H1 (cell line): Measurements from ENCODE around the gene CAMTA1. TPM values are rescaled to one million over a fixed set of nuclear protein-coding genes. Genes with fewer than 3 reads are reported as not detected.

ENCODE experiments used
- CHD1 ChIP-seq: IDR thresholded peaks from 2 replicates; pipeline ENCODE4 v1.6.1; 2012; ENCODE audit warnings: low read depth, low read length, improper control_type of control experiment
- CHD2 ChIP-seq: IDR thresholded peaks from 2 replicates; pipeline ENCODE4 v1.6.1; 2012; ENCODE audit warnings: low read length, improper control_type of control experiment
- GTF2F1 ChIP-seq: IDR thresholded peaks from 2 replicates; pipeline ENCODE4 v1.6.1; 2012; ENCODE audit warnings: low read depth, low read length, improper control_type of control experiment, borderline replicate concordance
- POLR2A ChIP-seq, 2 experiments: IDR thresholded peaks; 1 replicate in 1 of 2; 2 replicates in 1 of 2; pipeline ENCODE4 v1.6.1; 2011; ENCODE audit warnings: low read depth in 2 of 2, low read length in 2 of 2, mild to moderate bottlenecking in 2 of 2; ENCODE audit errors: control extremely low read depth in 1 of 2
- SIRT6 ChIP-seq: IDR thresholded peaks from one replicate; pipeline ENCODE4 v1.7.1; 2012; ENCODE audit warnings: low read length, inconsistent platforms
- ZNF274 ChIP-seq: IDR thresholded peaks from 2 replicates; pipeline ENCODE4 v1.7.0; 2012; ENCODE audit warnings: low read length, borderline replicate concordance; ENCODE audit errors: extremely low read depth
- polyA plus RNA-seq, 7 experiments: library from polyadenylated mRNA; depleted of rRNA in 3 of 7; stranded (reverse) in 5 of 7; unstranded in 2 of 7; fragments of >200 nt in 5 of 7; fragments of 200-250 nt in 2 of 7; gene quantifications; 1 replicate in 5 of 7; 2 replicates in 1 of 7; 4 replicates in 1 of 7; pipeline versions ENCODE4 v1.2.1 to v1.2.3, GENCODE V29; 2011 to 2013; ENCODE audit warnings: missing spikeins in 2 of 7, mixed read lengths in 2 of 7
- total RNA-seq: library from RNA; stranded (reverse); fragmentation: NEBNext Ultra II Directional; extraction: Animal tissue kit (Norgen Biotek cat#: 25700); gene quantifications from 2 replicates; pipeline ENCODE4 v1.2.1, GENCODE V29; 2021
- TF ChIP-seq, protein P1 (sequence below): fragments of 300-600 bp; sonication (generic); IDR thresholded peaks from 2 replicates; pipeline ENCODE4 v1.7.1; 2012; ENCODE audit warnings: low read length, moderate library complexity, mild to moderate bottlenecking, inconsistent platforms; ENCODE audit not compliant: insufficient replicate concordance
- TF ChIP-seq, protein P2 (sequence below): IDR thresholded peaks from 2 replicates; pipeline ENCODE4 v1.6.1; 2011; ENCODE audit warnings: low read length, improper control_type of control experiment

The CAMTA1 gene
- total and polyA plus RNA-seq, 2 of the 8 experiments (the other 6 are each of a cell fraction or from before 2014, with no cell fraction given): 65.0 to 119 TPM

DNA sequence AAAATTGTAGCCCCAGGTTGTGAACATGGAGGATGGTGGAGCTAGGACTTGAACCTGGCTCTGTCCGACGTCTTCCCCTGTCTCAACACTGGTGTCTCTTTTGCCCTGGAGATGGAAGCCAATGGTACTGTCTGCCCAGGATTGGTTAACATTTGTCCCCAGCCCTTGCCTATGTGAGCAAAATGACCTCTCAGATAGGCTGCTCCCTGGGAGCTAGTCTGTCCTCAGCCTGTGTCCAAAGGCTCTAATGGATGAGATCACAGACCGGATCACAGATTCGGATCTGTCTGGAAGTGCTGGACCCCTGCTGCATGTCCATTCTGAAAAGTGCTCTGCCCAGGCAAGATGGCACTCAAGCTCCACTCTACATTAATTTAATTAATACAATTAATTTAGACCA is 591.4 kb downstream of the CAMTA1 start (continued):
- TF ChIP-seq, protein P1, sequence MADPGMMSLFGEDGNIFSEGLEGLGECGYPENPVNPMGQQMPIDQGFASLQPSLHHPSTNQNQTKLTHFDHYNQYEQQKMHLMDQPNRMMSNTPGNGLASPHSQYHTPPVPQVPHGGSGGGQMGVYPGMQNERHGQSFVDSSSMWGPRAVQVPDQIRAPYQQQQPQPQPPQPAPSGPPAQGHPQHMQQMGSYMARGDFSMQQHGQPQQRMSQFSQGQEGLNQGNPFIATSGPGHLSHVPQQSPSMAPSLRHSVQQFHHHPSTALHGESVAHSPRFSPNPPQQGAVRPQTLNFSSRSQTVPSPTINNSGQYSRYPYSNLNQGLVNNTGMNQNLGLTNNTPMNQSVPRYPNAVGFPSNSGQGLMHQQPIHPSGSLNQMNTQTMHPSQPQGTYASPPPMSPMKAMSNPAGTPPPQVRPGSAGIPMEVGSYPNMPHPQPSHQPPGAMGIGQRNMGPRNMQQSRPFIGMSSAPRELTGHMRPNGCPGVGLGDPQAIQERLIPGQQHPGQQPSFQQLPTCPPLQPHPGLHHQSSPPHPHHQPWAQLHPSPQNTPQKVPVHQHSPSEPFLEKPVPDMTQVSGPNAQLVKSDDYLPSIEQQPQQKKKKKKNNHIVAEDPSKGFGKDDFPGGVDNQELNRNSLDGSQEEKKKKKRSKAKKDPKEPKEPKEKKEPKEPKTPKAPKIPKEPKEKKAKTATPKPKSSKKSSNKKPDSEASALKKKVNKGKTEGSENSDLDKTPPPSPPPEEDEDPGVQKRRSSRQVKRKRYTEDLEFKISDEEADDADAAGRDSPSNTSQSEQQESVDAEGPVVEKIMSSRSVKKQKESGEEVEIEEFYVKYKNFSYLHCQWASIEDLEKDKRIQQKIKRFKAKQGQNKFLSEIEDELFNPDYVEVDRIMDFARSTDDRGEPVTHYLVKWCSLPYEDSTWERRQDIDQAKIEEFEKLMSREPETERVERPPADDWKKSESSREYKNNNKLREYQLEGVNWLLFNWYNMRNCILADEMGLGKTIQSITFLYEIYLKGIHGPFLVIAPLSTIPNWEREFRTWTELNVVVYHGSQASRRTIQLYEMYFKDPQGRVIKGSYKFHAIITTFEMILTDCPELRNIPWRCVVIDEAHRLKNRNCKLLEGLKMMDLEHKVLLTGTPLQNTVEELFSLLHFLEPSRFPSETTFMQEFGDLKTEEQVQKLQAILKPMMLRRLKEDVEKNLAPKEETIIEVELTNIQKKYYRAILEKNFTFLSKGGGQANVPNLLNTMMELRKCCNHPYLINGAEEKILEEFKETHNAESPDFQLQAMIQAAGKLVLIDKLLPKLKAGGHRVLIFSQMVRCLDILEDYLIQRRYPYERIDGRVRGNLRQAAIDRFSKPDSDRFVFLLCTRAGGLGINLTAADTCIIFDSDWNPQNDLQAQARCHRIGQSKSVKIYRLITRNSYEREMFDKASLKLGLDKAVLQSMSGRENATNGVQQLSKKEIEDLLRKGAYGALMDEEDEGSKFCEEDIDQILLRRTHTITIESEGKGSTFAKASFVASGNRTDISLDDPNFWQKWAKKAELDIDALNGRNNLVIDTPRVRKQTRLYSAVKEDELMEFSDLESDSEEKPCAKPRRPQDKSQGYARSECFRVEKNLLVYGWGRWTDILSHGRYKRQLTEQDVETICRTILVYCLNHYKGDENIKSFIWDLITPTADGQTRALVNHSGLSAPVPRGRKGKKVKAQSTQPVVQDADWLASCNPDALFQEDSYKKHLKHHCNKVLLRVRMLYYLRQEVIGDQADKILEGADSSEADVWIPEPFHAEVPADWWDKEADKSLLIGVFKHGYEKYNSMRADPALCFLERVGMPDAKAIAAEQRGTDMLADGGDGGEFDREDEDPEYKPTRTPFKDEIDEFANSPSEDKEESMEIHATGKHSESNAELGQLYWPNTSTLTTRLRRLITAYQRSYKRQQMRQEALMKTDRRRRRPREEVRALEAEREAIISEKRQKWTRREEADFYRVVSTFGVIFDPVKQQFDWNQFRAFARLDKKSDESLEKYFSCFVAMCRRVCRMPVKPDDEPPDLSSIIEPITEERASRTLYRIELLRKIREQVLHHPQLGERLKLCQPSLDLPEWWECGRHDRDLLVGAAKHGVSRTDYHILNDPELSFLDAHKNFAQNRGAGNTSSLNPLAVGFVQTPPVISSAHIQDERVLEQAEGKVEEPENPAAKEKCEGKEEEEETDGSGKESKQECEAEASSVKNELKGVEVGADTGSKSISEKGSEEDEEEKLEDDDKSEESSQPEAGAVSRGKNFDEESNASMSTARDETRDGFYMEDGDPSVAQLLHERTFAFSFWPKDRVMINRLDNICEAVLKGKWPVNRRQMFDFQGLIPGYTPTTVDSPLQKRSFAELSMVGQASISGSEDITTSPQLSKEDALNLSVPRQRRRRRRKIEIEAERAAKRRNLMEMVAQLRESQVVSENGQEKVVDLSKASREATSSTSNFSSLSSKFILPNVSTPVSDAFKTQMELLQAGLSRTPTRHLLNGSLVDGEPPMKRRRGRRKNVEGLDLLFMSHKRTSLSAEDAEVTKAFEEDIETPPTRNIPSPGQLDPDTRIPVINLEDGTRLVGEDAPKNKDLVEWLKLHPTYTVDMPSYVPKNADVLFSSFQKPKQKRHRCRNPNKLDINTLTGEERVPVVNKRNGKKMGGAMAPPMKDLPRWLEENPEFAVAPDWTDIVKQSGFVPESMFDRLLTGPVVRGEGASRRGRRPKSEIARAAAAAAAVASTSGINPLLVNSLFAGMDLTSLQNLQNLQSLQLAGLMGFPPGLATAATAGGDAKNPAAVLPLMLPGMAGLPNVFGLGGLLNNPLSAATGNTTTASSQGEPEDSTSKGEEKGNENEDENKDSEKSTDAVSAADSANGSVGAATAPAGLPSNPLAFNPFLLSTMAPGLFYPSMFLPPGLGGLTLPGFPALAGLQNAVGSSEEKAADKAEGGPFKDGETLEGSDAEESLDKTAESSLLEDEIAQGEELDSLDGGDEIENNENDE: no peak
- TF ChIP-seq SIRT6 (no peak), ZNF274 (no peak), GTF2F1 (no peak), CHD1 (no peak), CHD2 (no peak), POLR2A (IDR thresholded peaks at IDR 0.05; ENCODE audit: control extremely low read depth in 1 of 2, low read depth in 2 of 2, low read length in 2 of 2) (no peak)
- TF ChIP-seq, protein P2, sequence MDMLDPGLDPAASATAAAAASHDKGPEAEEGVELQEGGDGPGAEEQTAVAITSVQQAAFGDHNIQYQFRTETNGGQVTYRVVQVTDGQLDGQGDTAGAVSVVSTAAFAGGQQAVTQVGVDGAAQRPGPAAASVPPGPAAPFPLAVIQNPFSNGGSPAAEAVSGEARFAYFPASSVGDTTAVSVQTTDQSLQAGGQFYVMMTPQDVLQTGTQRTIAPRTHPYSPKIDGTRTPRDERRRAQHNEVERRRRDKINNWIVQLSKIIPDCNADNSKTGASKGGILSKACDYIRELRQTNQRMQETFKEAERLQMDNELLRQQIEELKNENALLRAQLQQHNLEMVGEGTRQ: no peak
